Testis (tissue), 3 donors: ENCODE measurements around the gene MSRB3. TPM values are rescaled to one million over a fixed set of nuclear protein-coding genes. Genes with fewer than 3 reads are reported as not detected.

ENCODE experiments used
- DNase-seq: peaks from one replicate; pipeline ENCODE4 v3.0.0-alpha.2; 2019
- H3K27ac ChIP-seq, 2 donors: fragments of 200-600 bp; sonication (generic); one replicate each; pipeline ENCODE4 v1.5.1; 2019
- H3K27me3 ChIP-seq: fragments of 200-600 bp; sonication (generic); one replicate; pipeline ENCODE4 v1.5.1; 2019
- H3K36me3 ChIP-seq: fragments of 200-600 bp; sonication (generic); one replicate; pipeline ENCODE4 v1.5.1; 2017; ENCODE audit warnings: low read depth; ENCODE audit errors: missing control alignments
- H3K4me1 ChIP-seq: fragments of 200-600 bp; sonication (generic); one replicate; pipeline ENCODE4 v1.5.1; 2019
- H3K4me3 ChIP-seq, 2 donors: fragments of 200-600 bp; sonication (generic); one replicate each; pipeline ENCODE4 v1.5.1; 2017 to 2019
- H3K9me3 ChIP-seq: fragments of 200-600 bp; sonication (generic); one replicate; pipeline ENCODE4 v1.5.1; 2017
- CTCF ChIP-seq, 3 experiments: fragments of 450-650 bp in 2 of 3; fragments of 200-600 bp in 1 of 3; sonication (generic) in 1 of 3; IDR thresholded peaks; one replicate each; pipeline ENCODE4 v1.5.1; 2016 to 2019; ENCODE audit warnings: antibody characterized with exemption in 3 of 3, mild to moderate bottlenecking in 2 of 3, moderate library complexity in 1 of 3
- POLR2A ChIP-seq: fragments of 450-650 bp; IDR thresholded peaks from one replicate; pipeline ENCODE4 v1.6.1; 2017; ENCODE audit warnings: antibody characterized with exemption, mild to moderate bottlenecking, moderate library complexity
- WGBS, 2 donors: methylation state at CpG; one replicate each; pipeline ENCODE4 v1.1.5; 2018; 5-methylcytosine and 5-hydroxymethylcytosine counted together
- intact Hi-C: fragments of 100-400 bp; cut with DNase I; formaldehyde crosslinking; loops from one replicate; pipeline ENCODE4 v1.15.1; 2023; ENCODE audit warnings: low total_unique reads
- polyA plus RNA-seq: library from polyadenylated mRNA; stranded (reverse); fragments of 350-450 nt; fragmentation: Illumina TruSeq; extraction: RNeasy Lipid Tissue Mini Kit (QIAGEN cat#74804); gene quantifications from one replicate; pipeline ENCODE4 v1.2.3, GENCODE V29; 2014; ENCODE audit warnings: low read depth, low replicate concordance; ENCODE audit not compliant: insufficient read depth
- total RNA-seq, 2 donors: library from RNA; depleted of rRNA; stranded (reverse); fragments of >200 nt; gene quantifications; one replicate each; pipeline ENCODE4 v1.2.3, GENCODE V29; 2016

MSRB3 gene
- total and polyA plus RNA-seq, 3 donors from 2014 or later = 15.1 to 20.0 (median 17.2) TPM

GRCh38 chr12:65504417-65504816, 225.9 kb downstream of the MSRB3 start:
- Histone ChIP-seq H3K4me1 (no peaks in the 10 kb centered on the region), H3K27ac (no peak overlapping the region), H3K9me3 (no peaks in the 10 kb centered on the region), H3K27me3 (no peaks in the 10 kb centered on the region), H3K4me3 (no peak overlapping the region), H3K36me3 (no peaks in the 10 kb centered on the region)
- WGBS, 2 donors = 58 to 88% methylated on average over 1 of the region's 1 CpG
- intact Hi-C loops = no loop called here
- no peak for DNase-seq
- TF ChIP-seq POLR2A = no peak
- TF ChIP-seq CTCF (IDR thresholded peaks at IDR 0.05) = no peak

GRCh38 chr12:65505386-65506121, 227.1 kb downstream of the MSRB3 start:
- Histone ChIP-seq H3K4me3 (no peak overlapping the region), H3K9me3 (no peaks in the 10 kb centered on the region), H3K4me1 (no peaks in the 10 kb centered on the region), H3K27ac (no peak overlapping the region), H3K36me3 (no peaks in the 10 kb centered on the region), H3K27me3 (no peaks in the 10 kb centered on the region)
- 88 to 96% methylated on average over 10 to 12 of the region's 12 CpGs for WGBS, 2 donors
- no peak for DNase-seq
- intact Hi-C loops = no loop called here
- TF ChIP-seq CTCF (IDR thresholded peaks at IDR 0.05) (no peak), POLR2A (no peak)

GRCh38 chr12:65508276-65509035, 230.0 kb downstream of the MSRB3 start:
- intact Hi-C loops = no loop called here
- WGBS, 2 donors = 73 to 75% methylated on average over 10 of the region's 10 CpGs
- no peaks in the 10 kb centered on the region for H3K9me3 ChIP-seq
- TF ChIP-seq CTCF (IDR thresholded peaks at IDR 0.05) (no peak), POLR2A (no peak)
- H3K27me3 ChIP-seq = no peaks in the 10 kb centered on the region
- no peak overlapping the region for H3K4me3 ChIP-seq
- H3K27ac ChIP-seq = no peak overlapping the region
- DNase-seq = no peak
- H3K4me1 ChIP-seq = no peaks in the 10 kb centered on the region
- no peaks in the 10 kb centered on the region for H3K36me3 ChIP-seq

GRCh38 chr12:65510007-65510406, 231.5 kb downstream of the MSRB3 start:
- TF ChIP-seq CTCF (IDR thresholded peaks at IDR 0.05) = no peak
- TF ChIP-seq POLR2A = no peak
- intact Hi-C loops = no loop called here
- Histone ChIP-seq H3K4me3 (no peak overlapping the region), H3K36me3 (no peaks in the 10 kb centered on the region), H3K4me1 (no peaks in the 10 kb centered on the region), H3K27ac (no peak overlapping the region), H3K27me3 (no peaks in the 10 kb centered on the region), H3K9me3 (no peaks in the 10 kb centered on the region)
- 52 to 81% methylated on average over 3 of the region's 3 CpGs for WGBS, 2 donors
- DNase-seq = no peak
